C4-2B (cell line): ENCODE results near the gene ARHGAP18.

ENCODE experiments used
- H3K27ac ChIP-seq: fragments of 450-650 bp; 2 replicates; pipeline ENCODE4 v1.5.1; 2017
- CTCF ChIP-seq: fragments of 450-650 bp; conservative IDR thresholded peaks from 2 replicates; pipeline ENCODE4 v1.5.1; 2017; ENCODE audit warnings: mild to moderate bottlenecking
- ZFX ChIP-seq: fragments of 450-650 bp; IDR thresholded peaks from 2 replicates; pipeline ENCODE4 v1.6.1; 2017

The ARHGAP18 gene

DNA sequence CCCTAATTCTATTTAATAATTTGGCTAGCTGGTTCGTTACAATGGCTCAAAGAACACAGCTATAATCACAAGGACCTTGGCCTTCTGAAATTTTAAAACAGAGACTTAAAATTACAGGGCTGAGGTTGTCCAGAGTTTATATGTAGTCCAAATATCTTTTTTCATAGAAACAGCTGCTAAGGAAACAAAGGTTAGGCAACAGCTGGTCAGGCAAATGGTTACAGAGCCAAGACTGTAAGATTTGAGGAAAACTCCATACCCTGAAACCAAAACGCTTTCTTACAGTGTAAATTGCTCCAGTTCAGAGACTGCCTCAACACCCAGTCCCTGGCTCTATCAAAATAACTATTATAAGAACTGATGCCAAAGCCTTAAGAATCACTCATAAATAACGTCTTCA lies 9.7 kb upstream of the ARHGAP18 start:
- H3K27ac ChIP-seq, result no peak overlapping the region
- no peak for TF ChIP-seq CTCF
- no peak for TF ChIP-seq ZFX

DNA sequence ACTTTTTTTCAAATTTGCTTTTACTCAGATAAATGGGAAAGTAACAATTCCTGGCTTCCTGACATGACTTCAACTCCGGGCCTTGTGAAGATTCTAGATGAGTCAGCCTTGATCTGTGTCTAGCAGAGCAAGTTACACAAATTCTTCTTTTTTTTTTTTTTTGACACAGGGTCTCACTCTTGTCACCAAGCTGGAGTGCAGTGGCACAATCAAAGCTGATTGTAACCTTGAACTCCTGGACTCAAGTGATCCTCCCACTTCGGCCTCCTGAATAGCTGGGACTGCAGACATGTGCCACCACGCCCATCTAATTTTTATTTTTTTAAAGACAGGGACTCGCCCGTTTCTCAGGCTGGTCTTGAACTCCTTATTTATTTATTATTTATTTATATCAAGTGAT lies 7.3 kb upstream of the ARHGAP18 start:
- no peak for TF ChIP-seq CTCF
- no peak for TF ChIP-seq ZFX
- H3K27ac ChIP-seq, result no peak overlapping the region

- no peak overlapping the region for H3K27ac ChIP-seq
- TF ChIP-seq CTCF, result no peak
- no peak for TF ChIP-seq ZFX
Measured at GRCh38 chr6:129713806-129714333, 3.9 kb upstream of the ARHGAP18 start.

- TF ChIP-seq ZFX (no peak), CTCF (no peak)
- no peak overlapping the region for H3K27ac ChIP-seq
Measured at GRCh38 chr6:129711271-129711631, 1.3 kb upstream of the ARHGAP18 start.

DNA sequence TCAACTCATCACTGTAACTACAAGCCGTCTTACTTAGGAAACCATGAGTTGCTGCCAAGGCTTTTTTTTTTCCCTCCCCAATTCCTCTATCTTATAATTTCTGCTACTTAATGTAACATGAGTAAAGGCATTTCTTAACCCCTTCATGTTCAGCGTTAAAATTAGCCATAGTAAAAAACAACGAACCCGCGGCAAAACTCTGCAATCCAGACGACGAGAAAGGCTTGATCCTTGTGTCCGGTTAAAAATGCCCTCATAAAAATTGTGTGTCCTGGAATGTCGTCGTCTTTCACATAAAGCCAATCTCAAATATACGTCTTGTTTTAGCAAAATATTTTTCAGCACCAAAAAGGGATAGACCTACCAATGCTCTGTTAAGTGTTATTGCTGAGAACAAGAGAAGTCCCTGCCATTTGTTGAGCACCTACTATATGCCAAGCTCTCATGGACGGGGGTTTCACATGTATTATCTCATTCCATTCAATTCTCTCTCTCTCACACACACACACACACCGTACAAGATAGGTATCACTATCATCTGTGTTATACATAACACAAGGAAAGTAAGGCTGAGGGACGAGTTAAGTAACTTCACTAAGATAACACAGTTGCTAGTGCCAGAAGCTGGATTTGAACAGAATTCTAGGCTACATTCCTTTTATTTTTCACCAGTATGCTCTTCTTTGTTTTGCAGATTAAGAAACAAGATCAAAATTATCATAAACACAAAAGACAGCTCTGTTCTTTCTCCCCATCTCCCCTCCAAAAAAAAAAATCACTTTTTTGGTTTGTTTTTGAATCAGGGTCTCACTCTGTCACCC lies 683 bp upstream of the ARHGAP18 start:
- peak overlapping the region; percentile 73 for H3K27ac ChIP-seq
- TF ChIP-seq CTCF, result no peak
- TF ChIP-seq ZFX, result no peak

GRCh38 chr6:129709196-129709768 lies 695 bp downstream of the ARHGAP18 start:
- no peak for TF ChIP-seq ZFX
- no peak for TF ChIP-seq CTCF
- H3K27ac ChIP-seq, result peak overlapping the region; percentile 73

- H3K27ac ChIP-seq, result no peak overlapping the region
- TF ChIP-seq ZFX, result no peak
- no peak for TF ChIP-seq CTCF
Measured at GRCh38 chr6:129708496-129709195, 1.3 kb downstream of the ARHGAP18 start.
